ENCODE results near the gene CD44.

DNA sequence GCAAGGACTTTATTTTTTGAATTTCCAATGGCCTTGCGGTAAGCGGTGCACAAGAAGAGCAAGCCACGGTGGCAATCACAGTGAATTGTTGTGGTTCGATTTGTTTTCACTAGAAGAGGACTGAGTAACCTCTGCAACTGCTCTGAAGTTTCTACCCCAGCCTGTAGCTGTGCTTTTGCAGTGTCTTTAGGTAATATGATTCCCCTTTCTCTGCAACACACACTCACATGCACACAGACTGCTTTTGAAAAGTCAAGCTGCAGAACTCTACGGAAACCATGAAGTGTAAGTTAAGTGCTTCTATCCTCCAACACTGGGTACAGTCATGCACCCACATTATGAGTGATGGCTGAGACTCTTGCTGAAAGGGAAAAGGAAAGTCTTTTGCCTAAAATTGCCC lies 38.4 kb downstream of the CD44 start:
- TF ChIP-seq, protein P1, sequence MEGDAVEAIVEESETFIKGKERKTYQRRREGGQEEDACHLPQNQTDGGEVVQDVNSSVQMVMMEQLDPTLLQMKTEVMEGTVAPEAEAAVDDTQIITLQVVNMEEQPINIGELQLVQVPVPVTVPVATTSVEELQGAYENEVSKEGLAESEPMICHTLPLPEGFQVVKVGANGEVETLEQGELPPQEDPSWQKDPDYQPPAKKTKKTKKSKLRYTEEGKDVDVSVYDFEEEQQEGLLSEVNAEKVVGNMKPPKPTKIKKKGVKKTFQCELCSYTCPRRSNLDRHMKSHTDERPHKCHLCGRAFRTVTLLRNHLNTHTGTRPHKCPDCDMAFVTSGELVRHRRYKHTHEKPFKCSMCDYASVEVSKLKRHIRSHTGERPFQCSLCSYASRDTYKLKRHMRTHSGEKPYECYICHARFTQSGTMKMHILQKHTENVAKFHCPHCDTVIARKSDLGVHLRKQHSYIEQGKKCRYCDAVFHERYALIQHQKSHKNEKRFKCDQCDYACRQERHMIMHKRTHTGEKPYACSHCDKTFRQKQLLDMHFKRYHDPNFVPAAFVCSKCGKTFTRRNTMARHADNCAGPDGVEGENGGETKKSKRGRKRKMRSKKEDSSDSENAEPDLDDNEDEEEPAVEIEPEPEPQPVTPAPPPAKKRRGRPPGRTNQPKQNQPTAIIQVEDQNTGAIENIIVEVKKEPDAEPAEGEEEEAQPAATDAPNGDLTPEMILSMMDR (IDR thresholded peaks at IDR 0.05; ENCODE audit: low read depth, low read length) = no peak
- no peak for TF ChIP-seq EZH2phosphoT487 (IDR thresholded peaks at IDR 0.05; ENCODE audit: low read depth)
